ENCODE results near the gene KRTAP5-11.
"Not testable (repeated sequence)": the region's sequence is repeated elsewhere in the genome, so short reads cannot be mapped to it uniquely, and the experiment has no call there.

Gene KRTAP5-11

DNA sequence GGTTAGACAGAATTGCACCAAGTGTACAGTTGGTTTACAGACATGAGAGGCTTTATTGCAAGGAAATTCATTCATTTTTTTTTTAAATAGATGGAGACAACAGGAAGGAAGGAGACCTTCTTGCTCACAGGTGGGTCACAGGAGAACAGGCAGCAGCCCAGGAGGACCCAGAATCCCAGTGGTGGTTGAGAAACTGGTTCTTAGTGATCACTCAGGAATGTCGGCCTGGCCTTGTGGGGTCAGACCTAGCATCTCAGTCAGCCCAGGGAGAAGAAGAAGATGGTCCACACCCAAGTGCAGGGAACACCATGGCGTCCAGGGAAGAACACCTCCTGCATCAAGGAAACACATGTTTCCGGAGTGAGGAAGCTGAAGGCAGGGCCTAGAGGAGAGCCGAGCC lies 849 bp downstream of the KRTAP5-11 start:
- in situ Hi-C loops (cut with HindIII; ENCODE audit: low sequenced_read_pairs) = no loop called here

DNA sequence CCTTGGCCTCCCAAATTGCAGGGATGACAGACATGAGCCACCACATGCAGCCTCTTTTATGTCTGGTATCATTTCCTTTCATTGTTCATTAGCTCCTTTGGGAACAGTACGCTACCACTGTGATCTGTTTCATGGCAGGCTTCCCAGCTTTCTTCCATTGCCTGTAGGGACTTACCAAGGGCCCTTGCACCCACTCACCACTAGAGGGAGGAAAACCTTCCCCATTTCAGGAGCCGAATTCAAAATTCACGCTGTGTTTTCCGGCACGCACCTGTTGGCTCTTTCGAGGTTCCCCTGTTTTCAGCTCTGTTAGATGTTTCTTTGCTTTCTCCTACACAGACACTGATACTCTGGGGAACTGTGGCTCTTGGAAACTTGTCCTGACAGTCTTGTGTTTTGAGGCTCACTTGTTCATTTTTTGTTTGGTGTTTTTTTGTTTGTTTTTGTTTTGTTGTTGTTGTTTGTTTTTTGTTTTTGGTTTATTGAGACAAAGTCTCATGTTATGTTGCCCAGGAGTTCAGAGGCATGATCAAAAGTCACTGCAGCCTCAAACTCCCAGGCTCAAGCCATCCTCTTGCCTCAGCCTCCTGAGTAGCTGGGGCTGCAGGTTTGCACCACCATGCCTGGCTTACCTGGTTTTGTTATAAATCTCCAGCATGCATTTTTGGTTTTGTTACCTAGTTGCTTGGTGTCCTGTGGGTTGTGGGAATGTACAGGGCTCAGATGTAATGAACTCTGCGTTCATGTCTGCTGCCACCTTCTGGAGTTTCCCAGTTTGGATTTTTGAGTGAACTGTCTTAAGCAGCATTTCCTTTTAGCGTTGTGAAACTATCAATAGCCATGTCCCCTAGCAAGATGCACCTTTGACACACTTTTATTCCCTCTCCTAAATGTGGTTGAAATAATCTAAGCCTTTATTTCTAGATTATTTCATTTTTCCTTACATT lies 2.3 kb downstream of the KRTAP5-11 start:
- in situ Hi-C loops (cut with HindIII; ENCODE audit: low sequenced_read_pairs) = no loop called here

DNA sequence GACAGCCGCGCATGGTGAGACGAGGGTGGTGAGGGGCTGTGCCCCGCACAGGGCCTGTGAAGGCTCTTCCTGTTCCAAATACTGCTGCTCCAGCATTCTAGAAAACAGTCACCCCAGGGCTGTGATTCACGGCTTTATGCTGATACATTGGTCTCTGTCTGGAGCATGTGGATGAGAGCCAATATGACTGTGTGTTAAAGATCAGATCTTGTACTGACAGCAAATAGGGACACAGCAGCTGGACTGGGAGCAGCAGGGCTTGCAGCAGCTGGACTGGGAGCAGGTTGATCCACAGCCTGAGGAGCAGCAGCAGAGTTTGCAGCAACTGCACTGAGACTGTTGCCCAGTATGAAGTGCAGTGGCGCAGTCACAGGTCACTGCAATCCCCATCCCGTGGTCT lies 3.2 kb downstream of the KRTAP5-11 start:
- in situ Hi-C loops (cut with HindIII; ENCODE audit: low sequenced_read_pairs) = not testable (repeated sequence)

GRCh38 chr11:71577469-71578004 lies 5.1 kb downstream of the KRTAP5-11 start:
- in situ Hi-C loops (cut with HindIII; ENCODE audit: low sequenced_read_pairs) = no loop called here

- in situ Hi-C loops (cut with HindIII; ENCODE audit: low sequenced_read_pairs) = not testable (repeated sequence)
Observed at GRCh38 chr11:71576688-71577465, 5.8 kb downstream of the KRTAP5-11 start.

DNA sequence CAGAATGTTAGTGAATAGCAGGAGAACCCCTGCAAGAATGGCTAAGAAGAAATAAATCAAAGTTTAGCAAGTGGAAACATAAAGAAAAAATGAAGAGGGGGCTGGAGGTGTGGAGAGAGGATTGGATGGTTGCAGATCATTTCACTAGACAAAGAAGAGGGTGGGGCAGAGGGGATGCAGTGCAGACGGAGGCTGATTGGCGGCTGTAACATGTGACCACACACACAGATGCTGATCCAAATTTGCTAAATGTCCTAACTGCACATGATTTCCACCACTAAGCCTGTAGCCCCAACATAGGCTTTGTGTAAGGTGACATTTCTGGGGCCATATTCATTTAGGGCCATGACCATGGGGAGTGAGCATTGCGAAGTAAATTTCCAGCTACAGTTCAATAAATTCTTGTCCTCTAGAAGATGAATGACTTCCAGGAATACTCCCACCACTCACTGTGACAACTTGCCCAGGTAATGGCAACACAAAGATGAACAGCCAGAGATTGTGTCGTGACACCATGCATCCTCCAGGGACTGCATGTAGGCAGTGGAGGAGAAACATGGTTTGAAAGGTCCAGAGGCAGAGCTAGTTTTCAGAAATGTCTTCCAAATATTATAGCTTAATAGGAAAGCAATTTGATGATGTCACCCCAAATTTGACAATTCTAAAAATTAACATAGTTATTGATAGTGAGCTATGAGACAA lies 6.8 kb downstream of the KRTAP5-11 start:
- in situ Hi-C loops (cut with HindIII; ENCODE audit: low sequenced_read_pairs) = no loop called here

- in situ Hi-C loops (cut with HindIII; ENCODE audit: low sequenced_read_pairs) = no loop called here
Observed at GRCh38 chr11:71574418-71574817, 8.3 kb downstream of the KRTAP5-11 start.

GRCh38 chr11:71572811-71573210 lies 9.9 kb downstream of the KRTAP5-11 start:
- in situ Hi-C loops (cut with HindIII; ENCODE audit: low sequenced_read_pairs) = no loop called here

- in situ Hi-C loops (cut with HindIII; ENCODE audit: low sequenced_read_pairs) = not testable (repeated sequence)
Observed at GRCh38 chr11:71571101-71571850, 11.4 kb downstream of the KRTAP5-11 start.

DNA sequence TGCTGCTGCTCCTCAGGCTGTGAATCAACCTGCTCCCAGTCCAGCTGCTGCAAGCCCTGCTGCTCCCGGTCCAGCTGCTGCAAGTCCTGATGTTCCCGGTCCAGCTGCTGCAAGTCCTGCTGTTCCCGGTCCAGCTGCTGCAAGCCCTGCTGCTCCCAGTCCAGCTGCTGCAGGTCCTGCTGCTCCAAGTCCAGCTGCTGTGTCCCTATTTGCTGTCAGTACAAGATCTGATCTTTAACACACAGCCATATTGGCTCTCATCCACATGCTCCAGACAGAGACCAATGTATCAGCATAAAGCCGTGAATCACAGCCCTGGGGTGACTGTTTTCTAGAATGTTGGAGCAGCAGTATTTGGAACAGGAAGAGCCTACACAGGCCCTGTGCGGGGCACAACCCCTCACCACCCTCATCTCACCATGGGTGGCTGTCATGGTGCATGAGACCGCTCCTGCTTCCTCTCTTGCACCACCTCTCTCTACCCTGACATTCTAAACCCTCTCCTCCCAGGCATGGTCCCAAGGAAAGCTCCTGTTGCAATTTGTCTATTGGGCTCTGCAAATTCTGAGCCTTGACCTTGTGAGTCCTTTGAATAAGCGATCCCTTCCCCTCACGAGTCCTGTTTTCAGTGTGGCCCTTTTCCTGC lies 13.8 kb downstream of the KRTAP5-11 start:
- in situ Hi-C loops (cut with HindIII; ENCODE audit: low sequenced_read_pairs) = no loop called here

DNA sequence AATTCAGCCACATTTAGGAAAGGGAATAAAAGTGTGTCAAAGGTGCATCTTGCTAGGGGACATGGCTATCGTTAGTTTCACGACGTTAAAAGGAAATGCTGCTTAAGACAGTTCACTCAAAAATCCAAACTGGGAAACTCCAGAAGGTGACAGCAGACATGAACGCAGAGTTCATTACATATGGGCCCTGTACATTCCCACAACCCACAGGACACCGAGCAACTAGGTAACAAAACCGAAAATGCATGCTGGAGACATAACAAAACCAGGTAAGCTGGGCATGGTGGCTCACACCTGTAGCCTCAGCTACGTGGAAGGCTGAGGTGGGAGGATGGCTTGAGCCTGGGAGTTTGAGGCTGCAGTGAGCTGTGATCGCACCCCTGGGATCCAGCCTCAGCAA lies 15.0 kb downstream of the KRTAP5-11 start:
- in situ Hi-C loops (cut with HindIII; ENCODE audit: low sequenced_read_pairs) = not testable (repeated sequence)

- in situ Hi-C loops (cut with HindIII; ENCODE audit: low sequenced_read_pairs) = not testable (repeated sequence)
Observed at GRCh38 chr11:71566626-71567599, 15.8 kb downstream of the KRTAP5-11 start.

GRCh38 chr11:71566081-71566620 lies 16.5 kb downstream of the KRTAP5-11 start:
- in situ Hi-C loops (cut with HindIII; ENCODE audit: low sequenced_read_pairs) = no loop called here

GRCh38 chr11:71565263-71565662 lies 17.4 kb downstream of the KRTAP5-11 start, which contains the start of gene KRTAP5-10:
Gene KRTAP5-10, plus strand, starts transcription at chr11:71565563. Its CDS starts 25 bp downstream, at chr11:71565588.
- in situ Hi-C loops (cut with HindIII; ENCODE audit: low sequenced_read_pairs) = no loop called here

DNA sequence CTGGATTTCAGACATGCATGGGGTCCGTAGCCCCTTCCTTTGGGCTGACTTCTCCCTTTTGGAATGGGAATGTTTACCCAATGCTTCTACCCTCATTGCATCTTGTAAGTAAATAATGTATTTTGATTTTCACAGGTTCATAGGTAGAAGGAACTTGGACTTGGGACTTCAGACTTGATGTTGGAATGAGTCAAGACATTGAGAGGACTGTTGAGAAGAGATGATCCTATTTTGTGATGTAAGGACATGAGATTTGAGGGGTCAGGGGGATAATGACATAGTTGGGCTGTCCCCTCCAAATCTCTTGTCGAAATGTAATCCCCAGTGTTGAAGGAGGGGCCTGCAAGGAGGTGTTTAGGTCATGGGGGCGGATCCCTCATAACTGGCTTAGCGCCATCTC lies 18.2 kb downstream of the KRTAP5-11 start:
- in situ Hi-C loops (cut with HindIII; ENCODE audit: low sequenced_read_pairs) = no loop called here

DNA sequence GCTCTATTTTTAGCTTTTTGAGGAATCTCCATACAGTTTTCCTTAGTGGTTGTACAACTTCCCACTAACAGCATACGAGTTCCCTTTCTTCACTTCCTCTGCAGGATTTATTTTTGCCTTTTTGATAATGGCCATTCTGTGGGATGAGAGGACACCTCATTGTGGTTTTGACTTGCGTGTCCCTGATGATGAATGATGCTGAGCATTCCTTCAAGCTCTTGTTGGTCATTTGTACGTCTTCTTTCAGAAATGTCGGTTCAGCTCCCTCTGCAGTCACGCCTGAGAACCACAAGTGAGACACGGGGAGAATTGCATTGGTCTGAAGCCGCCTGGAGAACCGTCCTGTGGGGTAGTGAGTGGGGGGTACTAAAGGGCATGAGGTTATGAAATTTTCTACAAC lies 19.3 kb downstream of the KRTAP5-11 start:
- in situ Hi-C loops (cut with HindIII; ENCODE audit: low sequenced_read_pairs) = no loop called here

DNA sequence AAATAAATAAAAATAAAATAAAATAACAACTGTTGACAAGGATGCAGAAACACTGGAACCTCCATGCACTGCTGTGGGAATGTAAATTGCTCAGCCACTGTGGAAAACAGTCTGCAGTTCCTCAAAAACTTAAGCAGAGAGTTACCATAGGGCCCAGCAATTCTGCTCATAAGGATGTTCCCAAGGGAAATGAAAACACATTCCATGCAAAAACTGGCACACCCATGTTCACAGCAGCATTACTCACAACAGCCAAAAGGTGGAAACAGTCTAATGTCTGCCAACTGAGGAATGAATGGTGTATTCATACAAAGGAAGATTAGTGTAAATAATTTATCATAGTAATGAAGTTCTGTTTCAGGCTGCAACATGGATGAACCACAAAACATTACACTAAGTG lies 20.6 kb downstream of the KRTAP5-11 start:
- in situ Hi-C loops (cut with HindIII; ENCODE audit: low sequenced_read_pairs) = no loop called here

DNA sequence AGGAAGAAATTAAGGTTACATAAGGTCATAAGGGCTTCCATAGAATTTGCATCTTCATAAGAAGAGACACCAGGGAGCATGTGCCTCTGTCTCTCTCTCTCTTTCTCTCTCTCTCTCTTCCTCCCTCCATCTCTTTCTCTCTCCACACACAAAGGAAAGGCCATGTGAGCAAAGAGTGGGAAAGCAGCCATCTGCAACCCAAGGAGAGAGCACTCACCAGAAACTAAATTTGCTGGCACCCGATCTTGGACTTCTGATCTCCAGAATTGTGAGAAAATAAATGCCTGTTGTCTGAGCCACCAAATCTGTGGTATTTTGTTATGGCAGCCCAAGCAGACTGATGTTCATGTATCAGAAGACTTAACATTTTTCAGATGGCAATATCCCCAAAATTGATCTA lies 23.7 kb downstream of the KRTAP5-11 start:
- in situ Hi-C loops (cut with HindIII; ENCODE audit: low sequenced_read_pairs) = no loop called here

Data from DLD1 (cell line).